Fibroblast of skin of back (primary cell): ENCODE data around the gene IL22RA2.
A peak's percentile ranks its signal among the peaks of the same experiment; 100 is the strongest.

Experiments used
- DNase-seq: peaks from one replicate; pipeline ENCODE4 v3.0.0-alpha.2; 2013

The IL22RA2 gene

GRCh38 chr6:137166247-137167098, 7.0 kb downstream of the IL22RA2 start:
- DNase-seq, result no peak

GRCh38 chr6:137165375-137166246, 7.8 kb downstream of the IL22RA2 start:
- no peak for DNase-seq

DNA sequence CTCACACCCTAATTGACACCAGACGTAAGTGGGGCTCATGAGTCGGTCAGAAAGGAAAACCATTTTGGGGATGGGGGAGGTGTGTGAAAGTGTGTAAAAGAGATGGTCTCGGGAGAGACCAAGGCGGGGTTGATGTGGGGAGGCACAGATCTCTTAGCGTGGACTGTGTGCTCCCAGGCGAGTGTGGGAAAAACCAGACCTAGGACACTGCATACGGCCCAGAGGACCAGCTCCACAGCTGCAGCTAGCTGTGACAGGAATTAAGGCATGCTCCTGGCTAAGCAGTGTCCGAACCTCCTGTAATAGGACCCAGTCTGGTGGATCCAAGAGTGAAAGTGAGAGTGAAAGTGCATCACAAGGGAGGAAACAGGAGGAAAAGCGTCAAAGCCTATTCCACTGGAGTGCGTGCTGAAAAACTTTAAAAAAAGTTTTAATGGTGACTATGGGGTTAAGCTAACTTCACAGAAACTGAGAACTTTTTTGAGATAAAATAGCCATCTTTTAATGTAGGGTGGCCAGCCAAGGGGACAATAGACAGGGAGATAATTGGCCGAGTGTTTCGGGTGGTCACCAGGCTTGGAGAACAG, 9.6 kb downstream of the IL22RA2 start:
- no peak for DNase-seq

- DNase-seq, result no peak
Measured at GRCh38 chr6:137162692-137163306, 10.6 kb downstream of the IL22RA2 start.

DNA sequence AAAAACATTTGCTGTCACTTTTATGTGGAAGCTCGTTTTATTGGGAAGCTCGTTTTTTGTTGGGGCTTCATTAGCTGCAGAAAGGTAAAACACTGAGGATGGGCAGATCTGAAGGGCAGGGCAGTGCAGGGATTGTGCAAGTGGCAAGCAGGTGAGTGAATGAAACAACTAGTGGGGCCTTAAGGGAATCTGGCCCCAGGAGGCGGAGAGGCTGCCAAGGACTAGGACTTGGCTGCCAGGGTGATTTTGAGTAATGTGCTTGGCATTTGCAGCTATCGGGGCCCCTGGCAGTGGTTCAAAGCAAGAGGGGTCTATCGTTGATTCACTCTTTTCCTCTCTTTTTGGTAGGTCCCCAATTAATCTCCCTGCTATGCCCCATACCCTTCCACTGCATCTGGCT, 11.5 kb downstream of the IL22RA2 start:
- DNase-seq, result no peak

DNA sequence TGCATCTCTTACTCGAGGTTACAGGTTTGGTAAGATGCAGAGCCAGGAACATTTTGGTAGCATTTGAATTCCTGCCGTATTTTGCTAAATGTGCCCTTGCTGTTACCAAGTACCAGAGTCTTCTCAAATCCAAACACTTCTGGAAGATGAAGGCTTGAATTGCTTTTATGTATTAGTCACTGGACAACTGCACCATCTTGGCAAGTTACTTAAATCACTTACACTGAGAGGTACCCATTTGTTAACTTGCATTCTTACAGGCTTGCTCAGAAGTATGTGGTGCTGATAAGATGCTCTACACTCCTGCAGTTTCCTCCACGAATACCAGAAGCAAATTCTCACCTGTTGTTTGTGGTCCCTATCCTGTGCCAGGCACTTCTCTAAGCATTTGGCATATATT, 12.7 kb downstream of the IL22RA2 start:
- peak; percentile 16 for DNase-seq

DNA sequence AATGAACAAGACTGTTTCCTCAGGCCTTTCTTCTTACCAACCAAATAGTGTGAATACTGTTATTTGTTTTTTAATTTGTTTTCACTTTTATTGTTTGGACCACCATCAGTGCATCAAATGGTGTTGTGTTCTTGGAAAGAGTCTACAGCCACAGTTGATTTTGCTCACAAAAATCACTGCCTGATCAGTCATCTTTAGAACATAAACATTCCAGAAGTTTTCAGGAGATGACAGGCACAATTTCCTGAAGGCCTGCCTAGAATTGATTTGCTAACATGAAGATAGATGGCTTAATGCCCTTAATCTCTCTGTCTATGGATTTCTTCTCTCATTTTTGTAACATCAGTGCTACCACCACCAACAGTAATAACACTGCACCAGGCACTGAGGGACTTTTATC, 13.5 kb downstream of the IL22RA2 start:
- DNase-seq, result peak; percentile 62

GRCh38 chr6:137157601-137158000, 15.8 kb downstream of the IL22RA2 start:
- no peak for DNase-seq

DNA sequence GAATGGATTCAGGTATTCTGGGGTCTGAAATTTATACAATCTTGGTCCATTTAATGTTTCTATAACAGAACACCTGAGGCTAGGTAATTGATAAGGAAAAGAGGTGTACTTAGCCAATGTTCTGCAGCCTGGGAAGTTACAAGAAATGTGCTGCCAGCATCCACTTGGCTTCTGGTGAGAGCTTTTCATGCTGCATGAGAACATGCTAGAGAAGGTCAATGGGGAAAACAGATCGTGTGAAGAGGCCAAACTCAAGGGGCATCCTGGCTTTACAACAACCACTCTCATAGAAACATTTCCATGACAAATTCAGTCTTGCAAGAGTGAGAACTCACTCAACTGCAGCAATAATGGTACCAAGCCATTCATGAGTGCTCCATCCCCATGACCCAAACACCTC, 16.8 kb downstream of the IL22RA2 start:
- no peak for DNase-seq

- DNase-seq, result peak; percentile 14
Measured at GRCh38 chr6:137155830-137156229, 17.6 kb downstream of the IL22RA2 start.

- no peak for DNase-seq
Measured at GRCh38 chr6:137150072-137150471, 23.4 kb downstream of the IL22RA2 start.

DNA sequence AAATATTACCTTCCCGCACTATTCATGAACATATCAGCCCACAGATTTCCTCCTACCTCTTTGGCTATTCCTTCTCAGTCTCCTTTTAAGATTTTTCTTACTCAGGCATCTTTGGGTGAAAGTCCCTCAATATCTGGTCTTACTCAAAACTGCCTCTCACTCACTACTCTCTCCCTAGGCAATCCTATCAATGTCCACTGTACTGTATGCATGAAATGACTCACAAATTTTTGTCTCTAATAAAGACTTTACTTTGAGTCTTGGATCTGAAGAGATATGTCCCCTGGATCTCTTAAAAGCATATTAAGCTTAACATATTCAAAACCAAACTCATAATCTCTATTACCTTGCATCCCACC, 24.4 kb downstream of the IL22RA2 start:
- no peak for DNase-seq

DNA sequence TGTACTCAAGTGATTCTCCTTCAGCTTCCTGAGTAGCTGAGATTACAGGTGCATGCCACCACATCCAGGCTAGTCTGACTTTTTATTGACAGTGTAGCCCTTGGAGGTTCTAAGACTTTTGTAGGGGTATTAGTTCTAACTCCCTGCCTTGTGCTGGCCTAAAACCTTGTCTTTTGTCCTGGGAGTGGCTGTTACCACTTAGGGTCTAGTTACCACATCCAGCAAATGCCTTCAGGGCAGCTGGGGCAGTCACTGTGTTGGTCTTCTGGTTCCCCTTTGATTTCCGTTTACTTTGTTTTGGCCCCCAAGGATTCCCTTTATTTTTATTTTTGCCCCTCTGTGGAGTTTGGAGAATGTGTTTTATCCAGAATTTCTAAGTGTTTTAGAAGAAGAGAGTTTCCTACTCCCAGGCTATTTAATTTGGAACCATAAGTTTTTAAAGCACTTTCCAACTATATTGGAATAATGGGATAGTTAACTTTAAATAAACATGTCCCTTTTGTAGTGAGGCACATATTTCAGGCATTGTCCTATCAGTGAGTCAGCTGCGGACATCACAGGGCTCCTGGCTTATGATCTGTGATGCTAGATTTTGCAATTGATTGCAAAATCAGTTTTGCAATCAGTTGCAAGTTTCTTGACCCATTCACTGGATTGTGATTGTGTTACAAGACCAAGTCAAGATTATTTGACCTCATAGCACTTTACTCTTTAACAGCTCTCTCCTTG, 25.0 kb downstream of the IL22RA2 start:
- no peak for DNase-seq

GRCh38 chr6:137147195-137147594, 26.2 kb downstream of the IL22RA2 start:
- DNase-seq, result no peak

GRCh38 chr6:137146206-137146605, 27.2 kb downstream of the IL22RA2 start:
- DNase-seq, result no peak

DNA sequence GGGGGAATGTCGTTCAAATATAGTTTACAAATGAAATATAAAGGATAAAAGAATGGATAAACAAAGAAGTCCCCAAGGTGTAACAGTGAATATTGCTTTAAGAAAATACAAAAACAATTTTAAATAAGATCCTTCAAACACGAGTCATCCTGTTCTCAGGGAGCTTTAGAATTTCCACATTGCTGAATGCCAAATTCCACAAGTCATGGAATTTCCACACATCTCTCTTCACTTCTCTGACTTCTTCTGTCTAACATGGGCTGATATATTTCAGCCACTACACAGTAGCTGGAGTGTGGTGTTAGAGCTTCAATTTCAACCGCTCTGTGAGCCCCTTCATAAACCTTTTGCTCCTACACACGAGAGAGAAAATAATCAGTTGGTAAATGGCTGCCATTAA, 28.0 kb downstream of the IL22RA2 start:
- peak; percentile 11 for DNase-seq

- DNase-seq, result no peak
Measured at GRCh38 chr6:137136065-137136464, 37.4 kb downstream of the IL22RA2 start.

DNA sequence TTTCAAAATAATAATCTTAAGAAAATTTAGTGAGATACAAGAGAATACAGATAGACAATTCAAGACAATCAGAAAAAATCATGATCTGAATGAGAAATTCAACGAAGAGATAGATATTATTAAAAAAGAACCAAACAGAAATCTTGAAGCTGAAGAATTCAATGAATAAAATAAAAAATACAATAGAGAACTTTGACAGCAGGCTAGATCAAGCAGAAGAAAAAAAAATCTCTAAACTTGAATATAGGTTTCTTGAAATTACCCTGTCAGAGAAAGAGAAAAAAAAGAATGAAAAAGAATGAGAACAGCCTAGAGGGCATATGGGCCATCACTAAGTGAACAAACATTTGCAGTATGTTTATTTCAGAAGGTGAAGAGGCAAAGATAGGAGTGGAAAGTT, 39.0 kb downstream of the IL22RA2 start:
- DNase-seq, result no peak

DNA sequence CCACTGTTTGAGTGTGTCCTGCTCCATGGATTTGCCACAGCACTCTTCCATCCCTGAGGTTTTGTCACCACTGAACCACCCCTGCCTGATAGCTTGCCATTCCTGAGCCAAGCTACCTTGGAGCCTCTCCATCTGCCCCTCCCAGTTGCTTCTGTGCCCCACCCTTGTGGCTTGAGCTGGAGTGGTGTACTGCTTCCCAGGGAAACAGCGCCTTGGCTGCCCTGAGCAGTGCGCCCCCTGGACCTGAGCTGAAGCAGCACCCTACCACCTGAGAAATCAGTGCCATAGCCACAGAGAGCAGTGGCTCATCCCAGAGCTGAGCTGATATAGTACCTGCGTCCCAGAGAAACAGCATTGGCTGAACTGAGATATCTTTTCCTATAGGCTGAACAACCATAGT, 40.3 kb downstream of the IL22RA2 start:
- no peak for DNase-seq

DNA sequence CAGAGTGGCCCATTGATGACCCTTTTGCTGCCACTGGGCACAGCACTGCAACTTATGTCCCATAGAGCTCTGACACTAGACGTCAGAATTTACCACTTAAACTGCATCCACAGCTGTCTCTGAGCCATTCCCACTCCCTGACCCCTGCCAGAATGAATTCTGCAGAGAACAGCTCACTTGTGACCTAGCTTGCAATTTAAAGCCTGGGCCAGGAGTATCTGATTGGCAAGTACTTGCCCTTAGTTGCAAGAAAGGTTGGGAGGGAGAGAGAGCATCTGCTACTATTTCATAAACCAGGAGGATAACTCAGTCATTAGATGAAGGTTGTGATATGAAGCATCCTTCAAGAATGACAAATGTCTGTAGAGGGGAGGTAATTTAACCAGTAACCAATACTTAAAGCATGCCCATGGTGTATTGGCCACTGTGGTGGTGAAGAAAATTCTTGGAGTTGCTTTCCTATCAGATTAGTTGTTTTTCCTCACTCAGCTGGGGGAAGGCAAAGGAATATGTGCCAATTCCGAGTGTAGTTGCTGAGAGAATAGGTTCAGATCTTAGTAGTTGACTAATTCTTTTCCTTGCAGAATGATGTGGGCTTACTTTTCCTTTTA, 46.5 kb downstream of the IL22RA2 start:
- no peak for DNase-seq

- no peak for DNase-seq
Measured at GRCh38 chr6:137123078-137123477, 50.4 kb downstream of the IL22RA2 start.

DNA sequence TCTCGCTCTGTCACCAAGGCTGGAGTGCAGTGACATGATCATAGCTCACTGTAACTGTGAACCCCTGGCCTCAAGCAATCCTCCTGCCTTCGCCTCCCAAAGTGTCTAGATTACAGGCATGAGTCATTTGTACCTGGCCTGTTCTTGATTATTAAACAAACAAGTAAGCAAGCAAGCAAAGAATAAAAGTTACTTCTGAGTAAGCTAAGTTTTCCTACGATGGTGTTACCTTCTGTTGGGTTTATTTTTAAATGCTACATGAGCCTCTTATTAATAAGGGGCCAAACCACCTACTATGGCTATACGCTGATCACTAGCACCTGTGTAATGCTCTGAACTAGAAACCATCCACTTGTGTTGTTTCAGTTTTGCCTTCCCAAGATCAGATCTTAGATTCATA, 50.8 kb downstream of the IL22RA2 start:
- no peak for DNase-seq
